OCI-LY7 (cell line): Measurements from ENCODE around the gene LIN9. TPM values are rescaled to one million over a fixed set of nuclear protein-coding genes. Genes with fewer than 3 reads are reported as not detected.
A peak's percentile ranks its signal among the peaks of the same experiment; 100 is the strongest.
"Not testable (repeated sequence)": the region's sequence is repeated elsewhere in the genome, so short reads cannot be mapped to it uniquely, and the experiment has no call there.

Experiments used
- BruUV-seq: library from RNA; stranded (reverse); fragments of 400-500 nt; replicated peaks from 2 replicates; lab custom pipeline; 2021; lab: Mats Ljungman, UMichigan
- CTCF ChIA-PET: fragments of 300-600 bp; sonication (Branson Sonifier 250); formaldehyde crosslinking; loops from one replicate; lab custom pipeline; 2022; ENCODE audit warnings: antibody characterized with exemption; ENCODE audit not compliant: unreplicated experiment; lab: Charles Lee
- POLR2A ChIA-PET: fragments of 300-600 bp; sonication (Branson Sonifier 250); formaldehyde crosslinking; loops from one replicate; lab custom pipeline; 2022; ENCODE audit warnings: antibody characterized with exemption; lab: Charles Lee
- DNase-seq: peaks from one replicate; pipeline ENCODE4 v3.0.0-alpha.2; 2015; ENCODE audit warnings: low spot score
- H2AFZ ChIP-seq: fragments of 200-600 bp; sonication (generic), shearing (Covaris generic); 2 replicates; pipeline ENCODE4 v1.6.1; 2014; ENCODE audit warnings: mild to moderate bottlenecking, antibody characterized with exemption, low read length, moderate library complexity
- H3K27ac ChIP-seq: fragments of 200-600 bp; sonication (generic); 2 replicates; pipeline ENCODE4 v1.5.1; 2014; ENCODE audit warnings: mixed run types, low read depth, mild to moderate bottlenecking, moderate library complexity, low read length, inconsistent platforms; ENCODE audit not compliant: poor library complexity, severe bottlenecking
- H3K36me3 ChIP-seq: fragments of 200-600 bp; sonication (generic); 2 replicates; pipeline ENCODE4 v1.6.1; 2014; ENCODE audit warnings: mild to moderate bottlenecking, antibody characterized with exemption, low read length, moderate library complexity, mixed read lengths; ENCODE audit not compliant: insufficient read depth
- H3K4me1 ChIP-seq: fragments of 200-600 bp; sonication (generic); 2 replicates; pipeline ENCODE4 v1.5.1; 2014; ENCODE audit warnings: mild to moderate bottlenecking, low read length; ENCODE audit not compliant: insufficient read depth, poor library complexity, severe bottlenecking
- H3K4me2 ChIP-seq: fragments of 200-600 bp; sonication (generic); 2 replicates; pipeline ENCODE4 v1.6.1; 2014; ENCODE audit warnings: mild to moderate bottlenecking, low read length
- H3K4me3 ChIP-seq: fragments of 200-600 bp; sonication (generic); 2 replicates; pipeline ENCODE4 v1.5.1; 2014; ENCODE audit warnings: mild to moderate bottlenecking, low read depth, low read length; ENCODE audit not compliant: poor library complexity, severe bottlenecking
- H3K79me2 ChIP-seq: fragments of 200-600 bp; sonication (generic); 2 replicates; pipeline ENCODE4 v1.6.1; 2016; ENCODE audit warnings: low read depth, mild to moderate bottlenecking, low read length, moderate library complexity, mixed read lengths; ENCODE audit not compliant: insufficient read depth
- H3K9me2 ChIP-seq: fragments of 200-600 bp; sonication (generic); 2 replicates; pipeline ENCODE4 v1.6.1; 2016; ENCODE audit warnings: mild to moderate bottlenecking, low read length, mixed read lengths; ENCODE audit not compliant: insufficient read depth
- H3K9me3 ChIP-seq: fragments of 200-600 bp; sonication (generic); 2 replicates; pipeline ENCODE4 v1.6.1; 2014; ENCODE audit warnings: mild to moderate bottlenecking, mixed run types, low read length, mixed read lengths
- H4K20me1 ChIP-seq: fragments of 200-600 bp; sonication (generic); 2 replicates; pipeline ENCODE4 v1.6.1; 2014; ENCODE audit warnings: mild to moderate bottlenecking, antibody characterized with exemption, low read length, moderate library complexity, mixed read lengths; ENCODE audit not compliant: insufficient read depth
- CTCF ChIP-seq: fragments of 200-600 bp; sonication (generic); conservative IDR thresholded peaks from 2 replicates; pipeline ENCODE4 v1.5.1; 2014; ENCODE audit warnings: mild to moderate bottlenecking, antibody characterized with exemption, low read length, moderate library complexity, mixed read lengths
- EZH2phosphoT487 ChIP-seq: fragments of 200-600 bp; sonication (generic); IDR thresholded peaks from 2 replicates; pipeline ENCODE4 v1.6.1; 2018; ENCODE audit warnings: low read depth, borderline replicate concordance, mild to moderate bottlenecking, mixed run types, antibody characterized with exemption, low read length, moderate library complexity, mixed read lengths
- intact Hi-C: fragments of 100-400 bp; cut with micrococcal nuclease; formaldehyde crosslinking; loops from one replicate; pipeline ENCODE4 v1.10.0; 2022; ENCODE audit not compliant: unreplicated experiment
- total RNA-seq, 2 experiments: library from RNA; depleted of rRNA in 1 of 2; stranded (reverse); fragments of >200 nt in 1 of 2; shearing (Covaris generic) in 1 of 2; gene quantifications; 2 replicates each; pipeline ENCODE4 v1.2.3, GENCODE V29; 2014 to 2022

The LIN9 gene
- total RNA-seq, 2 experiments from 2014 or later, result 19.7 to 20.1 TPM

DNA sequence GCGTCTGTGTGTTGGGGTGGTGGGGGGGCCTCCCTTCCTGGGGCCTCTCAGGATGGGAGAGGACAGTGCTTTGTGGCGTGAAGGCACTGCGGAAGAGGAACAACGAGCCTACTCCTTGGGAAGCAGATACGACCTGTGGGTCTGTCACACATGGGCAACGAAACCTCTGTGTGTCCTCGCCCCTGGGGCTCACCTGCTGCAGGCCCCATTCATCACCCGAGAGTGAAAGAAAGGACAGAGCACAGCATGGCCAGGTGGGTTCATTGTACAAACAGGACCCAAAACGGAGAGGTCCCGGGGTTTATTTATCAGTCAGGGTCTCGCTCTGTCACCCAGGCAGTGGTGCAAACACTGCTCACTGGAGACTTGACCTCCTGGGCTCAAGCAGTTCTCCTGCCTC, 40.1 kb upstream of the LIN9 start:
- ChIA-PET POLR2A (interaction anchor here (0.6 to 2.3 kb wide), 5 partner anchors 16 to 223 kb away, joined by 4 to 11 read pairs (median 4); partner anchors contain the start of gene LIN9), CTCF (no interaction called here)
- peaks cover 89% of the 10 kb centered on the region for H3K4me1 ChIP-seq
- no peaks in the 10 kb centered on the region for H4K20me1 ChIP-seq
- BruUV-seq, result no TSS peak
- peak overlapping the region; percentile 98 for H3K27ac ChIP-seq
- H3K4me2 ChIP-seq, result peak overlapping the region; percentile 84
- TF ChIP-seq EZH2phosphoT487, result no peak
- H3K9me3 ChIP-seq, result peaks cover 5% of the 10 kb centered on the region; the same call in 1 of the 2 replicates
- intact Hi-C loops, result loop anchor here (1.0 kb wide), 3 partner anchors 21 to 221 kb away; no protein-coding TSS in a partner anchor
- no peaks in the 10 kb centered on the region for H3K36me3 ChIP-seq
- peak; percentile 82 for DNase-seq
- H3K79me2 ChIP-seq, result no peaks in the 10 kb centered on the region
- peak overlapping the region; percentile 25 for H3K4me3 ChIP-seq
- H2AFZ ChIP-seq, result peak overlapping the region; percentile 65; the same call in 1 of the 2 replicates
- no peaks in the 10 kb centered on the region for H3K9me2 ChIP-seq

GRCh38 chr1:226344441-226345259, 35.7 kb upstream of the LIN9 start:
- no peak for TF ChIP-seq EZH2phosphoT487
- no peak for TF ChIP-seq CTCF
- H3K9me3 ChIP-seq, result peaks cover 12% of the 10 kb centered on the region; the same call in 1 of the 2 replicates
- H4K20me1 ChIP-seq, result no peaks in the 10 kb centered on the region
- no TSS peak for BruUV-seq
- H3K4me3 ChIP-seq, result no peak overlapping the region
- CTCF ChIA-PET, result interaction anchor here (1.0 kb wide), 1 partner anchor 219 kb away, joined by 5 read pairs; no protein-coding TSS in a partner anchor
- H2AFZ ChIP-seq, result peak overlapping the region; percentile 68; the same call in 1 of the 2 replicates
- POLR2A ChIA-PET, result interaction anchor here (0.7 to 1.1 kb wide), 4 partner anchors 9 to 69 kb away, joined by 3 to 8 read pairs (median 3); no protein-coding TSS in a partner anchor
- H3K4me2 ChIP-seq, result no peak overlapping the region
- no peaks in the 10 kb centered on the region for H3K79me2 ChIP-seq
- H3K9me2 ChIP-seq, result no peaks in the 10 kb centered on the region
- peaks cover 54% of the 10 kb centered on the region for H3K4me1 ChIP-seq
- DNase-seq, result no peak
- intact Hi-C loops, result no loop called here
- peak overlapping the region; percentile 50 for H3K27ac ChIP-seq
- H3K36me3 ChIP-seq, result peaks cover 7% of the 10 kb centered on the region; the same call in 1 of the 2 replicates

DNA sequence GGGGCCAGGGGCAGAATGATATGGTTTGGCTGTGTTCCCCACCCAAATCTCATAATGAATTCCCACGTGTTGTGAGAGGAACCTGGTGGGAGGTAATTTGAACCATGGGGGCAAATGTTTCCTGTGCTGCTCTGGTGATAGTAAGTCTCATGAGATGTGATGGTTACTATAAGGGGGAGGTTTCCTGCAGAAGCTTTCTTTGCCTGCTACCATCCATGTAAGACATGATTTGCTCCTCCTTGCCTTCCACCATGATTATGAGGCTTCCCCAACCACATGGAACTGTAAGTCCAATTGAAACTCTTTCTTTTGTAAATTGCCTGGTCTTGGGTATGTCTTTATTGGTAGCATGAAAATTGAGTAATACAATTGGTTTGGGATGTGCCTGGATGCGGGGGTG, 33.7 kb upstream of the LIN9 start:
- Histone ChIP-seq H3K79me2 (no peaks in the 10 kb centered on the region), H3K27ac (no peak overlapping the region), H2AFZ (no peak overlapping the region), H3K9me3 (peaks cover 12% of the 10 kb centered on the region; the same call in 1 of the 2 replicates), H3K4me1 (peaks cover 39% of the 10 kb centered on the region), H4K20me1 (no peaks in the 10 kb centered on the region), H3K36me3 (peaks cover 7% of the 10 kb centered on the region; the same call in 1 of the 2 replicates), H3K9me2 (no peaks in the 10 kb centered on the region), H3K4me3 (no peak overlapping the region), H3K4me2 (no peak overlapping the region)
- no peak for DNase-seq
- POLR2A ChIA-PET, result no interaction called here
- no TSS peak for BruUV-seq
- CTCF ChIA-PET, result no interaction called here
- no peak for TF ChIP-seq CTCF
- TF ChIP-seq EZH2phosphoT487, result no peak
- intact Hi-C loops, result no loop called here

DNA sequence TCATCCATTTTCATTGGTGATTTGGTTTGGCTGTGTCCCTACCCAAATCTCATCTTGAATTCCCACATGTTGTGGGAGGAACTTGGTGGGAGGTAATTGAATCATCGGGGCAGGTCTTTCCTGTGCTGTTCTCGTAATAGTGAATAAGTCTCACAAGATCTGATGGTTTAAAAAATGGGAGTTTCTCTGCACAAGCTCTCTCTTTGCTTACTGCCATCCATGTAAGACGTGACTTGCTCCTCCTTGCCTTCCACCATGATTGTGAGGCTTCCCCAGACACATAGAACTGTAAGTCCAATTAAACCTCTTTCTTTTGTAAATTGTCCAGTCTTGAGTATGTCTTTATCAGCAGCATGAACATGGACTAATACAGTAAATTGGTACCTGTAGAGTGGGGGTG, 31.1 kb upstream of the LIN9 start:
- H3K79me2 ChIP-seq, H3K9me2 ChIP-seq, CTCF ChIA-PET, H3K27ac ChIP-seq, H3K4me2 ChIP-seq, intact Hi-C loops, H2AFZ ChIP-seq, H3K36me3 ChIP-seq, DNase-seq, BruUV-seq, H4K20me1 ChIP-seq, POLR2A ChIA-PET, H3K4me3 ChIP-seq: not testable (repeated sequence)
- H3K9me3 ChIP-seq, result peaks cover 12% of the 10 kb centered on the region; the same call in 1 of the 2 replicates
- peaks cover 49% of the 10 kb centered on the region for H3K4me1 ChIP-seq
